ENCODE measurements around the gene MT1E. TPM values are rescaled to one million over a fixed set of nuclear protein-coding genes. Genes with fewer than 3 reads are reported as not detected.

MT1E gene
- total RNA-seq, 1 experiment from 2014 or later = 50.6 TPM

DNA sequence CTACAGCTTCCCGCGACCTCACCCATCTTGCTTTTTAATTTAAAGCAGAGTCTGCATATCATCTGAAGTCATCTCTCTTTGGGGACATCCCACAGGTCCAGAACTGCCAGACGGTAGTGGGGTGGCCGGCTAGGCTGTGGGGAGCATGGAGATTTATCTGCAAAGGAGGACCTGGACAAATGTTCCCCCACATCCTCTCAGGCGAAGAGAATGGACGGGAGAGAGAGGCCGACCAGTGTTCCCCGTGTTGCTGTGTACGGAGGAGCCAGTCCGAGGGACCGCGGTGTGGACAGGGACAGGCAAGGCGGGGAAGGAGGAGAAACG, 6.2 kb downstream of the MT1E start:
- intact Hi-C loops (cut with micrococcal nuclease; ENCODE audit: unreplicated experiment) = no loop called here
- H3K4me3 ChIP-seq (ENCODE audit: low read depth, low read length, poor library complexity, severe bottlenecking) = no peak overlapping the region
- no peaks in the 10 kb centered on the region for H3K36me3 ChIP-seq (ENCODE audit: insufficient read depth, low read length, poor library complexity, severe bottlenecking)
- ChIA-PET POLR2A (ENCODE audit: low non-redundant PET) (no interaction called here), CTCF (no interaction called here)
- no peak for TF ChIP-seq EZH2 (IDR thresholded peaks at IDR 0.05; ENCODE audit: borderline replicate concordance, low read depth, low read length, poor library complexity, severe bottlenecking)
- TF ChIP-seq, protein P1, sequence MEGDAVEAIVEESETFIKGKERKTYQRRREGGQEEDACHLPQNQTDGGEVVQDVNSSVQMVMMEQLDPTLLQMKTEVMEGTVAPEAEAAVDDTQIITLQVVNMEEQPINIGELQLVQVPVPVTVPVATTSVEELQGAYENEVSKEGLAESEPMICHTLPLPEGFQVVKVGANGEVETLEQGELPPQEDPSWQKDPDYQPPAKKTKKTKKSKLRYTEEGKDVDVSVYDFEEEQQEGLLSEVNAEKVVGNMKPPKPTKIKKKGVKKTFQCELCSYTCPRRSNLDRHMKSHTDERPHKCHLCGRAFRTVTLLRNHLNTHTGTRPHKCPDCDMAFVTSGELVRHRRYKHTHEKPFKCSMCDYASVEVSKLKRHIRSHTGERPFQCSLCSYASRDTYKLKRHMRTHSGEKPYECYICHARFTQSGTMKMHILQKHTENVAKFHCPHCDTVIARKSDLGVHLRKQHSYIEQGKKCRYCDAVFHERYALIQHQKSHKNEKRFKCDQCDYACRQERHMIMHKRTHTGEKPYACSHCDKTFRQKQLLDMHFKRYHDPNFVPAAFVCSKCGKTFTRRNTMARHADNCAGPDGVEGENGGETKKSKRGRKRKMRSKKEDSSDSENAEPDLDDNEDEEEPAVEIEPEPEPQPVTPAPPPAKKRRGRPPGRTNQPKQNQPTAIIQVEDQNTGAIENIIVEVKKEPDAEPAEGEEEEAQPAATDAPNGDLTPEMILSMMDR (conservative IDR thresholded peaks at IDR 0.05; ENCODE audit: low read depth, low read length) = no peak
- no TSS peak for BruUV-seq (replicated peaks)
- peaks cover 48% of the 10 kb centered on the region for H3K27me3 ChIP-seq (replicated peaks; ENCODE audit: insufficient read depth, low read depth, low read length, poor library complexity)
- no peak overlapping the region for H3K27ac ChIP-seq (ENCODE audit: low read depth, low read length, poor library complexity, severe bottlenecking)
- no peak for DNase-seq (ENCODE audit: low spot score)
- peaks cover 6% of the 10 kb centered on the region for H3K4me1 ChIP-seq (ENCODE audit: insufficient read depth, low read length, poor library complexity, severe bottlenecking)
- H3K9me3 ChIP-seq (ENCODE audit: low read depth, low read length, poor library complexity, severe bottlenecking) = no peaks in the 10 kb centered on the region

DNA sequence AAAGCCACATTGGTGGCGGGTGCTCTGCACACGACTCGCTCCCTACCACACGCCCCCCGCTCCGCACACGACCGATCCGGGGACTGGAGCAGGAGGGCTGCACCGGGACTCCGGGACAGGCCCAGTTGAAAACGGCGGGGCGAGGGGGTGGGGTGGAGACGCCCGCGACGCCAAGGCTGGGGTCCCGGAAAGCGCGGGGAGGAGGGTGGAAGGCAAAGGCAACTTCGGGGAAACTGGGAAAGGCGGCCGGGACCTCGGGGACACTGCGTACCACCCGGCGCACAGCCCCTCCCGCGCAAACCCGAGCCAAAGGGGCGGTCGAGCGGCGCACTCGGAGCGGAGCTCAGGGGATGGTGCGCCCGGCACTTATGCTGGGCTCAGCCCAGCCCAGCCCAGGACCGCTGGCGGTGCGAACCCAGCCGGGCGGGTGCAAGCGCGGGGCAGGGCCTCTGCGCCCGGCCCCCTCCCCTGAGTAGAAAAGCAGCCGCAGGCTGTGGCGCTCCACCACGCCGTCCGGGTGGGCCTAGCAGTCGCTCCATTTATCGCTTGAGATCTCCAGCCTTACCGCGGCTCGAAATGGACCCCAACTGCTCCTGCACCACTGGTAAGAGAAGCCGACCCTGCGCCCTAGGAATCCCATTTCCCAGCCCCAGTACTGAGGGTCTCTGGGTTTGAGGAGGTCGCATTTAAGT, 6.7 kb downstream of the MT1E start, which contains the start of gene MT1M:
Gene MT1M, plus strand, starts transcription at position 504 of the 692 bp plus-strand sequence. Its CDS starts 73 bp downstream, at position 577.
- peak within 1 kb of the TSS; percentile 23 for H3K4me3 ChIP-seq (ENCODE audit: low read depth, low read length, poor library complexity, severe bottlenecking)
- H3K9me3 ChIP-seq (ENCODE audit: low read depth, low read length, poor library complexity, severe bottlenecking) = no peaks in the 10 kb centered on the region
- intact Hi-C loops (cut with micrococcal nuclease; ENCODE audit: unreplicated experiment) = no loop called here
- DNase-seq (ENCODE audit: low spot score) = no peak
- H3K27ac ChIP-seq (ENCODE audit: low read depth, low read length, poor library complexity, severe bottlenecking) = no peak within 1 kb of the TSS
- H3K4me1 ChIP-seq (ENCODE audit: insufficient read depth, low read length, poor library complexity, severe bottlenecking) = peaks cover 2% of the 10 kb centered on the region
- ChIA-PET CTCF (no interaction called here), POLR2A (ENCODE audit: low non-redundant PET) (no interaction called here)
- H3K27me3 ChIP-seq (replicated peaks; ENCODE audit: insufficient read depth, low read depth, low read length, poor library complexity) = peaks cover 53% of the 10 kb centered on the region
- no TSS peak for BruUV-seq (replicated peaks)
- H3K36me3 ChIP-seq (ENCODE audit: insufficient read depth, low read length, poor library complexity, severe bottlenecking) = no peaks in the 10 kb centered on the region
- TF ChIP-seq EZH2 (IDR thresholded peaks at IDR 0.05; ENCODE audit: borderline replicate concordance, low read depth, low read length, poor library complexity, severe bottlenecking) = no peak
- TF ChIP-seq, protein P1 (conservative IDR thresholded peaks at IDR 0.05; ENCODE audit: low read depth, low read length) = no peak

DNA sequence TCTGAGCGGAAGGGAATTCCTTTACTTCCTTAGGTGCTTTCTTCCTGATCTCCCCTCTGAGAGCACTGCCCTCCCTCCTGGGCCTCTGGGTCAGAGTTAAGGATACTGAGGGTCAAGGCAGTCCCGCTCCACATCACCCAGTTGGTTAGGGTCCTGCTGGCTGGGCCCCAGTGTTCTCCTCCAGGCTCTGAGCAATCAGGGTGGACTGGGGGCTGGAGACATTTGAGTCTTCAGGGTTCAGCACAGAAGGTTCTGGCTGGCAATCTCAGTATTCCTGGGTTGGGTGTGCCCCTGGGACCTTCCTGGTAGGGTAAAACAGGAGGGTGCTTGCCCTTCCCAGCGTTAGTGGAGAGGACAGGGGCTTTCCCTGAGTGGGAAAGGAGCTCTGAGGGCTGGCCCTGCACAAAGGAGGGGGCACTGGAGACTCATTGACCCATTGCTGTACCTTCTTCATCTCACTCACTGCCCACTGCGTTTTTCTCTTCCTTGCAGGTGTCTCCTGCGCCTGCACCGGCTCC, 7.3 kb downstream of the MT1E start:
- no TSS peak for BruUV-seq (replicated peaks)
- TF ChIP-seq EZH2 (IDR thresholded peaks at IDR 0.05; ENCODE audit: borderline replicate concordance, low read depth, low read length, poor library complexity, severe bottlenecking) = no peak
- TF ChIP-seq, protein P1 (conservative IDR thresholded peaks at IDR 0.05; ENCODE audit: low read depth, low read length) = no peak
- intact Hi-C loops (cut with micrococcal nuclease; ENCODE audit: unreplicated experiment) = no loop called here
- no peaks in the 10 kb centered on the region for H3K4me1 ChIP-seq (ENCODE audit: insufficient read depth, low read length, poor library complexity, severe bottlenecking)
- DNase-seq (ENCODE audit: low spot score) = no peak
- H3K27me3 ChIP-seq (replicated peaks; ENCODE audit: insufficient read depth, low read depth, low read length, poor library complexity) = peaks cover 59% of the 10 kb centered on the region
- POLR2A ChIA-PET (ENCODE audit: low non-redundant PET) = no interaction called here
- no peaks in the 10 kb centered on the region for H3K9me3 ChIP-seq (ENCODE audit: low read depth, low read length, poor library complexity, severe bottlenecking)
- H3K27ac ChIP-seq (ENCODE audit: low read depth, low read length, poor library complexity, severe bottlenecking) = no peak overlapping the region
- H3K36me3 ChIP-seq (ENCODE audit: insufficient read depth, low read length, poor library complexity, severe bottlenecking) = no peaks in the 10 kb centered on the region
- H3K4me3 ChIP-seq (ENCODE audit: low read depth, low read length, poor library complexity, severe bottlenecking) = peak overlapping the region; percentile 23
- CTCF ChIA-PET = no interaction called here
